HCT116 (cell line): Measurements from ENCODE around the gene RGS19. TPM values are rescaled to one million over a fixed set of nuclear protein-coding genes. Genes with fewer than 3 reads are reported as not detected.
A peak's percentile ranks its signal among the peaks of the same experiment; 100 is the strongest.

Source experiments
- ATAC-seq: fragments of 200-7000 bp; cut with Tn5 transposase; 2 replicates; pipeline ENCODE4 v1.9.1; 2020; ENCODE audit warnings: mild to moderate bottlenecking, moderate library complexity
- BruUV-seq: library from RNA; stranded (reverse); fragments of 400-500 nt; replicated peaks from 2 replicates; lab custom pipeline; 2021; lab: Mats Ljungman, UMichigan
- CTCF ChIA-PET: fragments of 300-600 bp; sonication (Branson Sonifier 250); formaldehyde crosslinking; loops from one replicate; lab custom pipeline; 2021; ENCODE audit warnings: antibody characterized with exemption; lab: Charles Lee
- POLR2A ChIA-PET: fragments of 300-600, 350-600 bp; sonication (Branson Sonifier 250); formaldehyde crosslinking; loops from one replicate; lab custom pipeline; 2021; ENCODE audit warnings: antibody characterized with exemption; lab: Charles Lee
- RAD21 ChIA-PET, 2 experiments: fragments of 300-600 bp; sonication (Branson Sonifier 250); formaldehyde crosslinking; loops; one replicate each; lab custom pipeline; 2023; ENCODE audit warnings: low total read pairs in 2 of 2; ENCODE audit not compliant: uncharacterized antibody in 2 of 2, unreplicated experiment in 2 of 2, low non-redundant PET in 1 of 2; lab: Charles Lee
- DNase-seq: peaks from one replicate; pipeline ENCODE4 v3.0.0-alpha.2; 2010; ENCODE audit warnings: low read depth, low spot score
- H2AFZ ChIP-seq: fragments of 200-600 bp; shearing (Covaris generic), sonication (generic); 2 replicates; pipeline ENCODE4 v1.6.1; 2017; ENCODE audit warnings: low read depth, mixed run types, mixed read lengths, antibody characterized with exemption, low read length; ENCODE audit not compliant: poor library complexity, severe bottlenecking
- H3K27ac ChIP-seq: 2 replicates; pipeline ENCODE4 v1.5.1; 2012; ENCODE audit warnings: low read depth, low read length
- H3K27me3 ChIP-seq: fragments of 200-600 bp; sonication (generic); 2 replicates; pipeline ENCODE4 v1.6.1; 2016; ENCODE audit warnings: mixed run types, low read length, mixed read lengths; ENCODE audit not compliant: insufficient read depth
- H3K36me3 ChIP-seq, 2 experiments: fragments of 200-500 bp in 1 of 2; fragments of 200-600 bp in 1 of 2; sonication (Bioruptor generic) in 1 of 2; sonication (generic) in 1 of 2; 2 replicates each; pipeline versions ENCODE4 v1.5.1 to v1.6.1; 2014 to 2016; ENCODE audit warnings: low read length in 2 of 2, inconsistent platforms in 1 of 2, mixed read lengths in 1 of 2, mixed run types in 1 of 2; ENCODE audit not compliant: insufficient read depth in 2 of 2, control insufficient read depth in 1 of 2
- H3K4me1 ChIP-seq, 2 experiments: fragments of 200-600 bp in 1 of 2; sonication (generic) in 1 of 2; 2 replicates each; pipeline versions ENCODE4 v1.5.1 to v1.6.1; 2012 to 2017; ENCODE audit warnings: low read length in 2 of 2, inconsistent platforms in 1 of 2, mild to moderate bottlenecking in 1 of 2, mixed read lengths in 1 of 2, mixed run types in 1 of 2, moderate library complexity in 1 of 2; ENCODE audit not compliant: insufficient read depth in 2 of 2, control insufficient read depth in 1 of 2
- H3K4me2 ChIP-seq: fragments of 200-600 bp; sonication (generic); 2 replicates; pipeline ENCODE4 v1.6.1; 2017; ENCODE audit warnings: mixed run types, low read length, mixed read lengths
- H3K4me3 ChIP-seq, 2 experiments: fragments of 200-600 bp in 1 of 2; sonication (generic) in 1 of 2; replicated peaks in 1 of 2; 2 replicates each; pipeline ENCODE4 v1.5.1; 2011 to 2016; ENCODE audit warnings: low read length in 2 of 2, control low read depth in 1 of 2, low read depth in 1 of 2, mild to moderate bottlenecking in 1 of 2, mixed read lengths in 1 of 2, mixed run types in 1 of 2
- H3K79me2 ChIP-seq: fragments of 200-600 bp; sonication (generic); 2 replicates; pipeline ENCODE4 v1.6.1; 2017; ENCODE audit warnings: mild to moderate bottlenecking, mixed run types, low read length, moderate library complexity, mixed read lengths; ENCODE audit not compliant: insufficient read depth
- H3K9ac ChIP-seq: fragments of 200-600 bp; sonication (generic); 2 replicates; pipeline ENCODE4 v1.6.1; 2016; ENCODE audit warnings: low read length, mixed read lengths
- H3K9me2 ChIP-seq: fragments of 200-600 bp; sonication (generic), shearing (Covaris generic); 2 replicates; pipeline ENCODE4 v1.6.1; 2017; ENCODE audit warnings: mixed run types, mild to moderate bottlenecking, moderate library complexity; ENCODE audit not compliant: insufficient read depth
- H3K9me3 ChIP-seq, 2 experiments: fragments of 200-500 bp in 1 of 2; fragments of 200-600 bp in 1 of 2; sonication (Bioruptor generic) in 1 of 2; sonication (generic) in 1 of 2; 2 replicates each; pipeline ENCODE4 v1.6.1; 2014 to 2017; ENCODE audit warnings: low read length in 2 of 2, mixed read lengths in 2 of 2, inconsistent platforms in 1 of 2, low read depth in 1 of 2, mild to moderate bottlenecking in 1 of 2, mixed run types in 1 of 2, moderate library complexity in 1 of 2; ENCODE audit not compliant: control insufficient read depth in 1 of 2, insufficient read depth in 1 of 2
- H4K20me1 ChIP-seq: fragments of 200-600 bp; sonication (generic), shearing (Covaris generic); 2 replicates; pipeline ENCODE4 v1.6.1; 2017; ENCODE audit warnings: mixed run types, mild to moderate bottlenecking, moderate library complexity; ENCODE audit not compliant: insufficient read depth
- CBX3 ChIP-seq: IDR thresholded peaks from 2 replicates; pipeline ENCODE4 v1.6.1; 2012; ENCODE audit warnings: low read depth
- CTCF ChIP-seq, 3 experiments: fragments of 200-600 bp in 1 of 3; sonication (generic) in 1 of 3; IDR thresholded peaks in 2 of 3; conservative IDR thresholded peaks in 1 of 3; 2 replicates each; pipeline ENCODE4 v1.5.1; 2012 to 2017; ENCODE audit warnings: low read depth in 2 of 3, low read length in 2 of 3, antibody characterized with exemption in 1 of 3, borderline replicate concordance in 1 of 3, control low read depth in 1 of 3, mild to moderate bottlenecking in 1 of 3, mixed read lengths in 1 of 3, mixed run types in 1 of 3, moderate library complexity in 1 of 3; ENCODE audit not compliant: insufficient read depth in 1 of 3
- ELF1 ChIP-seq: IDR thresholded peaks from 2 replicates; pipeline ENCODE4 v1.6.1; 2012; ENCODE audit warnings: low read depth, borderline replicate concordance
- FOSL1 ChIP-seq: IDR thresholded peaks from 2 replicates; pipeline ENCODE4 v1.6.1; 2012; ENCODE audit warnings: low read depth
- POLR2AphosphoS5 ChIP-seq: IDR thresholded peaks from 2 replicates; pipeline ENCODE4 v1.6.1; 2011; ENCODE audit warnings: mild to moderate bottlenecking, low read depth, low read length, moderate library complexity
- SRF ChIP-seq: IDR thresholded peaks from 2 replicates; pipeline ENCODE4 v1.6.1; 2012; ENCODE audit warnings: low read depth
- YY1 ChIP-seq: IDR thresholded peaks from 2 replicates; pipeline ENCODE4 v1.6.1; 2011; ENCODE audit warnings: low read length, low read depth, moderate library complexity, mild to moderate bottlenecking; ENCODE audit not compliant: insufficient replicate concordance; ENCODE audit errors: extremely low read depth
- ZFX ChIP-seq: fragments of 450-650 bp; IDR thresholded peaks from 2 replicates; pipeline ENCODE4 v1.6.1; 2017
- ZNF274 ChIP-seq: fragments of 200-500 bp; sonication (Bioruptor generic); IDR thresholded peaks from 2 replicates; pipeline ENCODE4 v1.6.1; 2014; ENCODE audit warnings: mild to moderate bottlenecking, low read depth, low read length, inconsistent platforms
- intact Hi-C: fragments of 100-400 bp; cut with micrococcal nuclease; formaldehyde crosslinking; loops from 2 replicates; pipeline ENCODE4 v1.10.0; 2022
- total RNA-seq: library from RNA; stranded (reverse); gene quantifications from one replicate; pipeline ENCODE4 v1.2.1, GENCODE V29; 2021; ENCODE audit not compliant: unreplicated experiment

Gene RGS19
- total RNA-seq, 1 experiment from 2014 or later = 21.4 TPM

GRCh38 chr20:64101731-64102621, 22.7 kb upstream of the RGS19 start:
- peak overlapping the region; percentile 93 for H3K4me2 ChIP-seq
- H3K27ac ChIP-seq = peak overlapping the region; percentile 43; the same call in 1 of the 2 replicates
- no peak for DNase-seq
- TF ChIP-seq ZNF274 (no peak), FOSL1 (no peak), CTCF (IDR thresholded peaks at IDR 0.05 in 2 of 3, conservative IDR thresholded peaks at IDR 0.05 in 1 of 3; ENCODE audit: borderline replicate concordance in 1 of 3, insufficient read depth in 1 of 3, low read depth in 2 of 3, low read length in 2 of 3) (peak; percentile 67 to 94 (median 81); a peak in 4 of 6 replicates), CBX3 (no peak), POLR2AphosphoS5 (peak; percentile 38), ZFX (0 out of 2 replicates have a peak, but pooled peaks have one; percentile 26), ELF1 (no peak), SRF (no peak), YY1 (peak; percentile 30)
- H3K4me3 ChIP-seq = peak overlapping the region; percentile 68 to 69
- H3K9me2 ChIP-seq = no peaks in the 10 kb centered on the region
- no peaks in the 10 kb centered on the region for H3K36me3 ChIP-seq
- H3K27me3 ChIP-seq = no peaks in the 10 kb centered on the region
- ChIA-PET CTCF (interaction anchor here (0.6 to 1.6 kb wide), 11 partner anchors 9 to 64 kb away, joined by 3 to 8 read pairs (median 5); partner anchors contain the start of gene TCEA2), RAD21 (interaction anchor here in 1 of 2 experiments (0.6 kb wide), 1 partner anchor 13 kb away, joined by 3 read pairs; no protein-coding TSS in a partner anchor), POLR2A (no interaction called here)
- no peaks in the 10 kb centered on the region for H3K79me2 ChIP-seq
- no TSS peak for BruUV-seq
- H2AFZ ChIP-seq = peak overlapping the region; percentile 85
- no peaks in the 10 kb centered on the region for H4K20me1 ChIP-seq
- H3K9ac ChIP-seq = peak overlapping the region; percentile 70
- H3K9me3 ChIP-seq = no peaks in the 10 kb centered on the region
- intact Hi-C loops = no loop called here
- ATAC-seq = peak; percentile 92
- peaks cover 4 to 13% of the 10 kb centered on the region in 2 experiments; a peak in 2 of 4 replicates for H3K4me1 ChIP-seq
